HG03175 (cell line): ENCODE measurements around the gene PRPF19.

ENCODE experiments used
- ATAC-seq: cut with Tn5 transposase; IDR thresholded peaks from one replicate; pipeline ENCODE4 v1.9.1; 2021; ENCODE audit warnings: mild to moderate bottlenecking, moderate library complexity; ENCODE audit not compliant: unreplicated experiment

Gene PRPF19

GRCh38 chr11:60906132-60906972 lies at the start of gene PRPF19:
PRPF19 (minus strand) TSS chr11:60906585; CDS start chr11:60906382, 203 bp downstream.
- ATAC-seq: peak; percentile 68

GRCh38 chr11:60955571-60955970 lies 49.2 kb upstream of the PRPF19 start:
- no peak for ATAC-seq

- ATAC-seq: no peak
Measured at GRCh38 chr11:60954421-60954820, 48.0 kb upstream of the PRPF19 start.

GRCh38 chr11:60953781-60954180 lies 47.4 kb upstream of the PRPF19 start:
- ATAC-seq: no peak

- ATAC-seq: no peak
Measured at GRCh38 chr11:60952742-60953170, 46.4 kb upstream of the PRPF19 start.

GRCh38 chr11:60951904-60952741 lies 45.7 kb upstream of the PRPF19 start, which contains the start of gene SLC15A3:
SLC15A3 (minus strand) TSS chr11:60952176; CDS start chr11:60951551, 625 bp downstream.
- peak; percentile 83 for ATAC-seq

- ATAC-seq: no peak
Measured at GRCh38 chr11:60951606-60951903, 45.2 kb upstream of the PRPF19 start.

- ATAC-seq: peak; percentile 25
Measured at GRCh38 chr11:60950933-60951605, 44.7 kb upstream of the PRPF19 start.

GRCh38 chr11:60950024-60950423 lies 43.6 kb upstream of the PRPF19 start:
- ATAC-seq: no peak

- no peak for ATAC-seq
Measured at GRCh38 chr11:60948250-60948649, 41.9 kb upstream of the PRPF19 start.

GRCh38 chr11:60947700-60948099 lies 41.3 kb upstream of the PRPF19 start:
- ATAC-seq: no peak

- no peak for ATAC-seq
Measured at GRCh38 chr11:60946601-60947264, 40.3 kb upstream of the PRPF19 start.

- no peak for ATAC-seq
Measured at GRCh38 chr11:60945295-60945667, 38.9 kb upstream of the PRPF19 start.

- no peak for ATAC-seq
Measured at GRCh38 chr11:60944490-60945294, 38.3 kb upstream of the PRPF19 start.

GRCh38 chr11:60942970-60943565 lies 36.7 kb upstream of the PRPF19 start:
- no peak for ATAC-seq

- no peak for ATAC-seq
Measured at GRCh38 chr11:60942219-60942618, 35.8 kb upstream of the PRPF19 start.

GRCh38 chr11:60941371-60942119 lies 35.2 kb upstream of the PRPF19 start:
- no peak for ATAC-seq

GRCh38 chr11:60939855-60940254 lies 33.5 kb upstream of the PRPF19 start:
- ATAC-seq: no peak

GRCh38 chr11:60939301-60939700 lies 32.9 kb upstream of the PRPF19 start:
- no peak for ATAC-seq
